GM23338 (cell line): ENCODE results near the gene CLEC17A. TPM values are rescaled to one million over a fixed set of nuclear protein-coding genes. Genes with fewer than 3 reads are reported as not detected.
"Not testable (repeated sequence)": the region's sequence is repeated elsewhere in the genome, so short reads cannot be mapped to it uniquely, and the experiment has no call there.

ENCODE experiments used
- ATAC-seq: fragments of 200-7000 bp; cut with Tn5 transposase; 3 replicates; pipeline ENCODE4 v1.9.1; 2020
- DNase-seq: peaks from one replicate; pipeline ENCODE4 v3.0.0-alpha.2; 2015; ENCODE audit warnings: low spot score
- H2AFZ ChIP-seq: fragments of 200-600 bp; sonication (generic); 2 replicates; pipeline ENCODE4 v1.8.0; 2016; ENCODE audit warnings: antibody characterized with exemption, mild to moderate bottlenecking, moderate library complexity
- H3F3A ChIP-seq: fragments of 200-600 bp; sonication (generic); replicated peaks from 2 replicates; pipeline ENCODE4 v1.8.0; 2017; ENCODE audit warnings: antibody characterized with exemption, mixed run types, low read depth
- H3K27ac ChIP-seq: fragments of 200-600 bp; sonication (generic); 2 replicates; pipeline ENCODE4 v1.6.1; 2016; ENCODE audit warnings: low read depth
- H3K27me3 ChIP-seq: fragments of 200-600 bp; sonication (generic); 2 replicates; pipeline ENCODE4 v1.8.0; 2016; ENCODE audit warnings: mild to moderate bottlenecking, mixed run types, moderate library complexity; ENCODE audit not compliant: insufficient read depth
- H3K36me3 ChIP-seq: fragments of 200-600 bp; sonication (generic); 2 replicates; pipeline ENCODE4 v1.8.0; 2016; ENCODE audit warnings: mild to moderate bottlenecking; ENCODE audit not compliant: insufficient read depth
- H3K4me1 ChIP-seq: fragments of 200-600 bp; sonication (generic); 2 replicates; pipeline ENCODE4 v1.8.0; 2016; ENCODE audit warnings: mild to moderate bottlenecking, moderate library complexity; ENCODE audit not compliant: insufficient read depth
- H3K4me2 ChIP-seq: fragments of 200-600 bp; sonication (generic); 2 replicates; pipeline ENCODE4 v1.7.1; 2017; ENCODE audit warnings: mixed run types
- H3K4me3 ChIP-seq: fragments of 200-600 bp; sonication (generic); 2 replicates; pipeline ENCODE4 v1.6.1; 2016; ENCODE audit warnings: mixed run types
- H3K79me2 ChIP-seq: fragments of 200-600 bp; sonication (generic); replicated peaks from 2 replicates; pipeline ENCODE4 v1.8.0; 2017; ENCODE audit warnings: mild to moderate bottlenecking; ENCODE audit not compliant: insufficient read depth
- H3K9me2 ChIP-seq: fragments of 200-600 bp; sonication (generic); 2 replicates; pipeline ENCODE4 v1.8.0; 2017; ENCODE audit not compliant: insufficient read depth
- H4K20me1 ChIP-seq: fragments of 200-600 bp; sonication (generic); replicated peaks from 2 replicates; pipeline ENCODE4 v1.8.0; 2017; ENCODE audit warnings: mild to moderate bottlenecking; ENCODE audit not compliant: insufficient read depth
- H3K27ac Mint-ChIP-seq: 2 replicates; pipeline ENCODE4 v1.8.0; 2020; ENCODE audit warnings: inconsistent platforms, mild to moderate bottlenecking, moderate library complexity, mixed read lengths
- H3K27me3 Mint-ChIP-seq: 3 replicates; pipeline ENCODE4 v1.8.0; 2022; ENCODE audit warnings: low read depth, mild to moderate bottlenecking, moderate library complexity, mixed read lengths, inconsistent platforms; ENCODE audit not compliant: insufficient read depth, poor library complexity
- H3K36me3 Mint-ChIP-seq: 3 replicates; pipeline ENCODE4 v1.8.0; 2021; ENCODE audit warnings: low read depth, mild to moderate bottlenecking, inconsistent platforms, moderate library complexity, mixed read lengths
- H3K4me1 Mint-ChIP-seq: 3 replicates; pipeline ENCODE4 v1.8.0; 2020; ENCODE audit warnings: mild to moderate bottlenecking, inconsistent platforms, mixed read lengths
- H3K4me3 Mint-ChIP-seq: 3 replicates; pipeline ENCODE4 v1.8.0; 2021; ENCODE audit warnings: moderate library complexity, mild to moderate bottlenecking, inconsistent platforms, mixed read lengths
- H3K9me3 Mint-ChIP-seq: 3 replicates; pipeline ENCODE4 v1.8.0; 2020; ENCODE audit warnings: moderate library complexity, mild to moderate bottlenecking, inconsistent platforms, mixed read lengths
- STAT1 ChIP-seq: IDR thresholded peaks from one replicate; pipeline ENCODE4 v1.6.1; 2016; ENCODE audit warnings: antibody characterized with exemption; ENCODE audit not compliant: unreplicated experiment
- polyA plus RNA-seq: library from polyadenylated mRNA; unstranded; fragments of >200 nt; fragmentation: Nextera tagmentation; extraction: Ambion mirVana; gene quantifications from 2 replicates; pipeline ENCODE4 v1.2.1, GENCODE V29; 2016
- total RNA-seq: library from RNA; depleted of rRNA; stranded (reverse); fragments of >200 nt; shearing (Covaris generic); gene quantifications from 2 replicates; pipeline ENCODE4 v1.2.3, GENCODE V29; 2014
- TF ChIP-seq, protein P1 (sequence below): fragments of 250-450 bp; sonication (Bioruptor Pico); IDR thresholded peaks from 2 replicates; pipeline ENCODE4 v1.5.0; 2020; ENCODE audit warnings: mild to moderate bottlenecking, moderate library complexity

CLEC17A gene
- total and polyA plus RNA-seq, 2 experiments from 2014 or later, result 0.17 TPM; not detected in 1

GRCh38 chr19:14563989-14564651 lies 18.8 kb upstream of the CLEC17A start (continued):
- TF ChIP-seq, protein P1, sequence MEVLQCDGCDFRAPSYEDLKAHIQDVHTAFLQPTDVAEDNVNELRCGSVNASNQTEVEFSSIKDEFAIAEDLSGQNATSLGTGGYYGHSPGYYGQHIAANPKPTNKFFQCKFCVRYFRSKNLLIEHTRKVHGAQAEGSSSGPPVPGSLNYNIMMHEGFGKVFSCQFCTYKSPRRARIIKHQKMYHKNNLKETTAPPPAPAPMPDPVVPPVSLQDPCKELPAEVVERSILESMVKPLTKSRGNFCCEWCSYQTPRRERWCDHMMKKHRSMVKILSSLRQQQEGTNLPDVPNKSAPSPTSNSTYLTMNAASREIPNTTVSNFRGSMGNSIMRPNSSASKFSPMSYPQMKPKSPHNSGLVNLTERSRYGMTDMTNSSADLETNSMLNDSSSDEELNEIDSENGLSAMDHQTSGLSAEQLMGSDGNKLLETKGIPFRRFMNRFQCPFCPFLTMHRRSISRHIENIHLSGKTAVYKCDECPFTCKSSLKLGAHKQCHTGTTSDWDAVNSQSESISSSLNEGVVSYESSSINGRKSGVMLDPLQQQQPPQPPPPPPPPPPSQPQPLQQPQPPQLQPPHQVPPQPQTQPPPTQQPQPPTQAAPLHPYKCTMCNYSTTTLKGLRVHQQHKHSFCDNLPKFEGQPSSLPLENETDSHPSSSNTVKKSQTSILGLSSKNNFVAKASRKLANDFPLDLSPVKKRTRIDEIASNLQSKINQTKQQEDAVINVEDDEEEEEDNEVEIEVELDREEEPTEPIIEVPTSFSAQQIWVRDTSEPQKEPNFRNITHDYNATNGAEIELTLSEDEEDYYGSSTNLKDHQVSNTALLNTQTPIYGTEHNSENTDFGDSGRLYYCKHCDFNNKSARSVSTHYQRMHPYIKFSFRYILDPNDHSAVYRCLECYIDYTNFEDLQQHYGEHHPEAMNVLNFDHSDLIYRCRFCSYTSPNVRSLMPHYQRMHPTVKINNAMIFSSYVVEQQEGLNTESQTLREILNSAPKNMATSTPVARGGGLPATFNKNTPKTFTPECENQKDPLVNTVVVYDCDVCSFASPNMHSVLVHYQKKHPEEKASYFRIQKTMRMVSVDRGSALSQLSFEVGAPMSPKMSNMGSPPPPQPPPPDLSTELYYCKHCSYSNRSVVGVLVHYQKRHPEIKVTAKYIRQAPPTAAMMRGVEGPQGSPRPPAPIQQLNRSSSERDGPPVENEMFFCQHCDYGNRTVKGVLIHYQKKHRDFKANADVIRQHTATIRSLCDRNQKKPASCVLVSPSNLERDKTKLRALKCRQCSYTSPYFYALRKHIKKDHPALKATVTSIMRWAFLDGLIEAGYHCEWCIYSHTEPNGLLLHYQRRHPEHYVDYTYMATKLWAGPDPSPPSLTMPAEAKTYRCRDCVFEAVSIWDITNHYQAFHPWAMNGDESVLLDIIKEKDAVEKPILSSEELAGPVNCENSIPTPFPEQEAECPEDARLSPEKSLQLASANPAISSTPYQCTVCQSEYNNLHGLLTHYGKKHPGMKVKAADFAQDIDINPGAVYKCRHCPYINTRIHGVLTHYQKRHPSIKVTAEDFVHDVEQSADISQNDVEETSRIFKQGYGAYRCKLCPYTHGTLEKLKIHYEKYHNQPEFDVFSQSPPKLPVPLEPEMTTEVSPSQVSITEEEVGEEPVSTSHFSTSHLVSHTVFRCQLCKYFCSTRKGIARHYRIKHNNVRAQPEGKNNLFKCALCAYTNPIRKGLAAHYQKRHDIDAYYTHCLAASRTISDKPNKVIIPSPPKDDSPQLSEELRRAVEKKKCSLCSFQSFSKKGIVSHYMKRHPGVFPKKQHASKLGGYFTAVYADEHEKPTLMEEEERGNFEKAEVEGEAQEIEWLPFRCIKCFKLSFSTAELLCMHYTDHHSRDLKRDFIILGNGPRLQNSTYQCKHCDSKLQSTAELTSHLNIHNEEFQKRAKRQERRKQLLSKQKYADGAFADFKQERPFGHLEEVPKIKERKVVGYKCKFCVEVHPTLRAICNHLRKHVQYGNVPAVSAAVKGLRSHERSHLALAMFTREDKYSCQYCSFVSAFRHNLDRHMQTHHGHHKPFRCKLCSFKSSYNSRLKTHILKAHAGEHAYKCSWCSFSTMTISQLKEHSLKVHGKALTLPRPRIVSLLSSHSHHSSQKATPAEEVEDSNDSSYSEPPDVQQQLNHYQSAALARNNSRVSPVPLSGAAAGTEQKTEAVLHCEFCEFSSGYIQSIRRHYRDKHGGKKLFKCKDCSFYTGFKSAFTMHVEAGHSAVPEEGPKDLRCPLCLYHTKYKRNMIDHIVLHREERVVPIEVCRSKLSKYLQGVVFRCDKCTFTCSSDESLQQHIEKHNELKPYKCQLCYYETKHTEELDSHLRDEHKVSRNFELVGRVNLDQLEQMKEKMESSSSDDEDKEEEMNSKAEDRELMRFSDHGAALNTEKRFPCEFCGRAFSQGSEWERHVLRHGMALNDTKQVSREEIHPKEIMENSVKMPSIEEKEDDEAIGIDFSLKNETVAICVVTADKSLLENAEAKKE, result no peak
- no peak for TF ChIP-seq STAT1

DNA sequence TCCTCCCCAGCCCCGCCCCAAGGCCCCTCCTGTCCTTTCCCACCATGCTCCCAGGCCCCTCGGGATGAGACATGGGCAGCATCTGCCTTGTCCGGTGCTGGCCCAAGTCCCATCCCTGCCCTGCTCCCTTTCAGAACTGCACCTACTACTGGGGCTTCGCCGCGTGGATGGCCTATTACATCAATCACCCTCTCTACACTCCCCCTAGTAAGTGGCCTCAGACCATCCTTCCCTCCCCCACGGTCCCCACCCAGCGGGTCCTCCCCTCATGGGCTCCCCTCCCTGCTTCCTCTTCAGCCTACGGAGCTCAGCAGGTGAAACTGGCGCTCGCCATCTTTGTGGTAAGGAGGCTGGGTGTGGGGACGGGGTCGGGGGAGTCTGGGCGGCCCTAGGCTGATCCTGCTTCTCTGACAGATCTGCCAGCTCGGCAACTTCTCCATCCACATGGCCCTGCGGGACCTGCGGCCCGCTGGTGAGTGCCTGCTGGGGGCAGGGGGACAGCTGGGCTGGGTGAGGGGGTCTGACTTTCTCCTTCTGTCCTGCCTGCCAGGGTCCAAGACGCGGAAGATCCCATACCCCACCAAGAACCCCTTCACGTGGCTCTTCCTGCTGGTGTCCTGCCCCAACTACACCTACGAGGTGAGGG lies 18.1 kb upstream of the CLEC17A start:
- Mint-ChIP-seq H3K27me3 (peaks cover 12% of the 10 kb centered on the region), H3K4me1 (peaks cover 38% of the 10 kb centered on the region), H3K36me3 (peaks cover 12% of the 10 kb centered on the region)
- peaks cover 26% of the 10 kb centered on the region for H3K79me2 ChIP-seq
- DNase-seq, H3K27me3 ChIP-seq, H3K36me3 ChIP-seq, H3K9me3 Mint-ChIP-seq, H3K9me2 ChIP-seq, H3K27ac Mint-ChIP-seq, H3K4me3 ChIP-seq, H3F3A ChIP-seq, H3K4me3 Mint-ChIP-seq, H2AFZ ChIP-seq, H4K20me1 ChIP-seq, ATAC-seq: not testable (repeated sequence)
- H3K4me1 ChIP-seq, result peaks cover 37% of the 10 kb centered on the region
- peak overlapping the region; percentile 39; the same call in 1 of the 2 replicates for H3K27ac ChIP-seq
- H3K4me2 ChIP-seq, result peak overlapping the region; percentile 20; the same call in 1 of the 2 replicates
